T-helper 17 cell (primary cell): ENCODE data around the gene TACR2. TPM values are rescaled to one million over a fixed set of nuclear protein-coding genes. Genes with fewer than 3 reads are reported as not detected.
A peak's percentile ranks its signal among the peaks of the same experiment; 100 is the strongest.

ENCODE experiments used
- ATAC-seq: fragments of 150-1000 bp; cut with Tn5 transposase; 2 replicates; pipeline ENCODE4 v1.10.0; 2021; ENCODE audit warnings: mild to moderate bottlenecking, moderate library complexity
- DNase-seq, 3 donors: peaks; one replicate each; pipeline versions ENCODE4 v3.0.0 to v3.0.0-alpha.2; 2020 to 2021
- H3K9me3 ChIP-seq: one replicate; pipeline ENCODE4 v1.7.0; 2013; ENCODE audit warnings: low read length, mild to moderate bottlenecking; ENCODE audit not compliant: control insufficient read depth, poor library complexity, severe bottlenecking
- H3K27ac Mint-ChIP-seq: one replicate; pipeline ENCODE4 v1.8.0; 2022; ENCODE audit warnings: mild to moderate bottlenecking, moderate library complexity, mixed read lengths
- H3K27me3 Mint-ChIP-seq: one replicate; pipeline ENCODE4 v1.8.0; 2022; ENCODE audit warnings: mixed read lengths
- H3K36me3 Mint-ChIP-seq: one replicate; pipeline ENCODE4 v1.8.0; 2022; ENCODE audit warnings: low read depth, mixed read lengths
- H3K4me1 Mint-ChIP-seq: one replicate; pipeline ENCODE4 v1.8.0; 2022; ENCODE audit warnings: mild to moderate bottlenecking, mixed read lengths
- H3K4me3 Mint-ChIP-seq: one replicate; pipeline ENCODE4 v1.8.0; 2022; ENCODE audit warnings: mild to moderate bottlenecking, moderate library complexity, mixed read lengths
- total RNA-seq, 4 donors: library from RNA in 2 of 4; stranded (reverse) in 2 of 4; gene quantifications; one replicate each; pipeline ENCODE4 v1.2.3 and lab custom pipeline; 2022 to 2026

The TACR2 gene
- total RNA-seq, 2 donors from 2014 or later, result not detected

- H3K4me1 Mint-ChIP-seq, result peaks cover 5% of the 10 kb centered on the region
These were observed 23.2 kb upstream of the TACR2 start for GRCh38 chr10:69439813-69440506.

GRCh38 chr10:69439350-69439739 lies 22.6 kb upstream of the TACR2 start:
- H3K27me3 Mint-ChIP-seq, result peaks cover 35% of the 10 kb centered on the region
- no peak for ATAC-seq
- no peak overlapping the region for H3K27ac Mint-ChIP-seq
- DNase-seq, result no peak
- H3K4me1 Mint-ChIP-seq, result peaks cover 7% of the 10 kb centered on the region
- H3K36me3 Mint-ChIP-seq, result peaks cover 2% of the 10 kb centered on the region
- H3K9me3 ChIP-seq, result no peaks in the 10 kb centered on the region
- no peak overlapping the region for H3K4me3 Mint-ChIP-seq

More at GRCh38 chr10:69439813-69440506, 23.2 kb upstream of the TACR2 start:
- DNase-seq (no peak), ATAC-seq (no peak)
- Mint-ChIP-seq H3K27me3 (peaks cover 31% of the 10 kb centered on the region), H3K27ac (no peak overlapping the region), H3K4me3 (no peak overlapping the region), H3K36me3 (peaks cover 2% of the 10 kb centered on the region)
- H3K9me3 ChIP-seq, result no peaks in the 10 kb centered on the region

- ATAC-seq (no peak), DNase-seq (no peak)
- peaks cover 11% of the 10 kb centered on the region for H3K4me1 Mint-ChIP-seq
- no peak overlapping the region for H3K4me3 Mint-ChIP-seq
- peaks cover 2% of the 10 kb centered on the region for H3K36me3 Mint-ChIP-seq
- no peak overlapping the region for H3K27ac Mint-ChIP-seq
- H3K27me3 Mint-ChIP-seq, result peaks cover 39% of the 10 kb centered on the region
- H3K9me3 ChIP-seq, result no peaks in the 10 kb centered on the region
These were observed 22.0 kb upstream of the TACR2 start for GRCh38 chr10:69438536-69439349.

- H3K27ac Mint-ChIP-seq, result no peak overlapping the region
These were observed 20.9 kb upstream of the TACR2 start for GRCh38 chr10:69437321-69438259.

GRCh38 chr10:69435966-69436520 lies 19.3 kb upstream of the TACR2 start:
- ATAC-seq (no peak), DNase-seq (no peak)
- Mint-ChIP-seq H3K27ac (no peak overlapping the region), H3K4me1 (peaks cover 11% of the 10 kb centered on the region), H3K4me3 (no peak overlapping the region), H3K27me3 (peaks cover 32% of the 10 kb centered on the region), H3K36me3 (no peaks in the 10 kb centered on the region)
- no peaks in the 10 kb centered on the region for H3K9me3 ChIP-seq

More at GRCh38 chr10:69437321-69438259, 20.9 kb upstream of the TACR2 start:
- DNase-seq (no peak), ATAC-seq (no peak)
- H3K4me3 Mint-ChIP-seq, result no peak overlapping the region
- H3K36me3 Mint-ChIP-seq, result no peaks in the 10 kb centered on the region
- peaks cover 11% of the 10 kb centered on the region for H3K4me1 Mint-ChIP-seq
- H3K9me3 ChIP-seq, result no peaks in the 10 kb centered on the region
- H3K27me3 Mint-ChIP-seq, result peaks cover 39% of the 10 kb centered on the region

GRCh38 chr10:69434926-69435325 lies 18.2 kb upstream of the TACR2 start:
- ATAC-seq, result no peak
- no peaks in the 10 kb centered on the region for H3K9me3 ChIP-seq
- Mint-ChIP-seq H3K4me3 (no peak overlapping the region), H3K4me1 (peaks cover 11% of the 10 kb centered on the region), H3K27me3 (peaks cover 32% of the 10 kb centered on the region), H3K36me3 (no peaks in the 10 kb centered on the region), H3K27ac (no peak overlapping the region)
- no peak for DNase-seq

GRCh38 chr10:69434169-69434568 lies 17.5 kb upstream of the TACR2 start:
- Mint-ChIP-seq H3K4me3 (no peak overlapping the region), H3K36me3 (no peaks in the 10 kb centered on the region), H3K27me3 (peaks cover 28% of the 10 kb centered on the region), H3K27ac (no peak overlapping the region), H3K4me1 (peaks cover 11% of the 10 kb centered on the region)
- DNase-seq, result no peak
- no peak for ATAC-seq
- H3K9me3 ChIP-seq, result no peaks in the 10 kb centered on the region

- DNase-seq, result no peak
- peak overlapping the region; percentile 31 for H3K4me3 Mint-ChIP-seq
- no peaks in the 10 kb centered on the region for H3K9me3 ChIP-seq
- peaks cover 4% of the 10 kb centered on the region for H3K36me3 Mint-ChIP-seq
- no peaks in the 10 kb centered on the region for H3K27me3 Mint-ChIP-seq
- H3K4me1 Mint-ChIP-seq, result peaks cover 37% of the 10 kb centered on the region
- H3K27ac Mint-ChIP-seq, result peak overlapping the region; percentile 96
- no peak for ATAC-seq
These were observed 11.4 kb upstream of the TACR2 start for GRCh38 chr10:69428165-69428564.

GRCh38 chr10:69426376-69426727 lies 9.6 kb upstream of the TACR2 start:
- ATAC-seq (no peak), DNase-seq (no peak)
- Mint-ChIP-seq H3K36me3 (peaks cover 4% of the 10 kb centered on the region), H3K27ac (peak overlapping the region; percentile 96), H3K27me3 (no peaks in the 10 kb centered on the region), H3K4me1 (peaks cover 44% of the 10 kb centered on the region), H3K4me3 (peak overlapping the region; percentile 28)
- no peaks in the 10 kb centered on the region for H3K9me3 ChIP-seq

- DNase-seq (peak; percentile 31 to 43 (median 35)), ATAC-seq (peak; percentile 94)
- H3K36me3 Mint-ChIP-seq, result peaks cover 4% of the 10 kb centered on the region
- H3K4me3 Mint-ChIP-seq, result peak overlapping the region; percentile 2
- peak overlapping the region; percentile 96 for H3K27ac Mint-ChIP-seq
- no peaks in the 10 kb centered on the region for H3K9me3 ChIP-seq
- peaks cover 44% of the 10 kb centered on the region for H3K4me1 Mint-ChIP-seq
- H3K27me3 Mint-ChIP-seq, result no peaks in the 10 kb centered on the region
These were observed 9.0 kb upstream of the TACR2 start for GRCh38 chr10:69425511-69426298.

- Mint-ChIP-seq H3K4me1 (peaks cover 44% of the 10 kb centered on the region), H3K27me3 (no peaks in the 10 kb centered on the region), H3K27ac (peak overlapping the region; percentile 96), H3K4me3 (peak overlapping the region; percentile 31), H3K36me3 (peaks cover 4% of the 10 kb centered on the region)
- DNase-seq (no peak), ATAC-seq (no peak)
- no peaks in the 10 kb centered on the region for H3K9me3 ChIP-seq
These were observed 8.3 kb upstream of the TACR2 start for GRCh38 chr10:69425041-69425440.

- ATAC-seq, result no peak
- Mint-ChIP-seq H3K36me3 (peaks cover 4% of the 10 kb centered on the region), H3K4me1 (peaks cover 41% of the 10 kb centered on the region), H3K27me3 (no peaks in the 10 kb centered on the region), H3K4me3 (no peak overlapping the region), H3K27ac (peak overlapping the region; percentile 79)
- no peak for DNase-seq
- H3K9me3 ChIP-seq, result no peaks in the 10 kb centered on the region
These were observed 6.0 kb upstream of the TACR2 start for GRCh38 chr10:69422676-69423075.
